ENCODE measurements around the gene DACH2.

The DACH2 gene

GRCh38 chrX:86829786-86830185 lies 681.5 kb downstream of the DACH2 start:
- no peak for DNase-seq

GRCh38 chrX:86830685-86831084 lies 682.4 kb downstream of the DACH2 start:
- DNase-seq = no peak

- no peak for DNase-seq
These were observed 696.9 kb downstream of the DACH2 start for GRCh38 chrX:86845101-86845500.
